Bronchial epithelial cell (primary cell): Measurements from ENCODE around the gene ACTR3C. TPM values are rescaled to one million over a fixed set of nuclear protein-coding genes. Genes with fewer than 3 reads are reported as not detected.
A peak's percentile ranks its signal among the peaks of the same experiment; 100 is the strongest.

Source experiments
- DNase-seq: peaks from one replicate; pipeline ENCODE4 v3.0.0-alpha.2; 2010; ENCODE audit warnings: low read depth
- FAIRE-seq: peaks from 2 replicates; lab custom pipeline; 2011; peaks lifted over from hg19 to GRCh38; lab: Jason Lieb, UNC
- H3K27me3 ChIP-seq: 2 replicates; pipeline ENCODE4 v1.5.1; 2011; ENCODE audit warnings: low read length; ENCODE audit not compliant: control insufficient read depth, insufficient read depth
- H3K36me3 ChIP-seq: 2 replicates; pipeline ENCODE4 v1.5.1; 2011; ENCODE audit warnings: low read length; ENCODE audit not compliant: control insufficient read depth, insufficient read depth
- H3K4me3 ChIP-seq: 2 replicates; pipeline ENCODE4 v1.5.1; 2011; ENCODE audit warnings: mild to moderate bottlenecking, low read depth, low read length, control low read depth
- CTCF ChIP-seq: IDR thresholded peaks from 2 replicates; pipeline ENCODE4 v1.5.1; 2011; ENCODE audit warnings: mild to moderate bottlenecking, moderate library complexity, low read length, control low read depth, inconsistent platforms; ENCODE audit not compliant: insufficient read depth, severe bottlenecking
- total RNA-seq: library from RNA; depleted of rRNA; stranded (reverse); fragments of >200 nt; gene quantifications from 2 replicates; pipeline ENCODE4 v1.2.1, GENCODE V29; 2014

ACTR3C gene
- total RNA-seq, 1 donor from 2014 or later, result 4.2 TPM

- Histone ChIP-seq H3K4me3 (no peak overlapping the region), H3K27me3 (no peaks in the 10 kb centered on the region), H3K36me3 (peaks cover 5% of the 10 kb centered on the region)
- FAIRE-seq, result no peak
- DNase-seq, result no peak
- no peak for TF ChIP-seq CTCF
These were observed 46.6 kb upstream of the ACTR3C start for GRCh38 chr7:150369748-150370501.

GRCh38 chr7:150368884-150369747, 45.8 kb upstream of the ACTR3C start:
- no peak for TF ChIP-seq CTCF
- Histone ChIP-seq H3K27me3 (no peaks in the 10 kb centered on the region), H3K4me3 (peak overlapping the region; percentile 72), H3K36me3 (peaks cover 5% of the 10 kb centered on the region)
- DNase-seq (no peak), FAIRE-seq (no peak)

DNA sequence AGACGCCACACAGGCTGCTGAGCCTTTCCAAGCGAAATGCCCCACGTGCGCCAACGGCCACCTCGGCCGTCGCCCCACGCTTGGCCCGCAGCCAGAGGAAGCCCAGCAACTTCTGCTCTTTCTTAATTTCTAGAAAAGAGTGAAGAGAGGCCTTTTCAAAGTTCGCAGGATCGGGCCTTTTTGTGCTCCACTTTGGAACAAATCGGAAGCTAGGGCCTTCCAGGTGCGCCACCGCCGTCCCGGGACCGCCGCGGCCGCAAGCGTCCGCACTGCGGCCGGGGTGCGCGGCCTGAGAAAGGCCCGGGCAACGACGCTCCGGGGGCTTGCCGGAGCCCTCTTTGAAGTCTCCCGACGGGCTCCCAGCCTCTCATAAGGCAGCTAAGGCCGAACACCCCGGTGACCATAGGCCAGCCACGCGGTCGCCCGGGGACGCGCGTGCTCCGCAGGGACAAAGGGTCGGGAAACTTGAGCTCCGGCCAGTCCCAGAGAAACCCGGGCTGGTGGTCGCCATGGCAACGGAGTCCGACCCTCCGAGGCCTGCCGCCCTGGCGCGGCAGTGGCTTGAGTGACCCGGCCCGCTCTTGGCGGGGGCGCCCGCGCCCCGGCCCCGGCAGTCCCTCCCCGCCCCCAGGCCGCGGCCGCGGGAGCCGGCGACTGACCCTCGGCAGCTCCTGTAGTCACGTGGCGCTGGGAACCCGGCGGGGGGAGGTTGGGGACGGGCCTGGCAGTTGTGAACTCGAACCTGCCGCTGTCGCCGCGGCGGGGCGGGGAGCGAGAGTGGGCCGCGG, 44.9 kb upstream of the ACTR3C start, which contains the start of gene REPIN1:
REPIN1 (plus strand) TSS at position 727 of the 788 bp plus-strand sequence. CDS start 890 bp downstream, outside the sequence.
- Histone ChIP-seq H3K27me3 (no peaks in the 10 kb centered on the region), H3K4me3 (peak within 1 kb of the TSS; percentile 72), H3K36me3 (peaks cover 5% of the 10 kb centered on the region)
- FAIRE-seq (no peak), DNase-seq (no peak)
- no peak for TF ChIP-seq CTCF

GRCh38 chr7:150367677-150368095, 44.3 kb upstream of the ACTR3C start:
- Histone ChIP-seq H3K27me3 (no peaks in the 10 kb centered on the region), H3K36me3 (peaks cover 2% of the 10 kb centered on the region), H3K4me3 (peak overlapping the region; percentile 72)
- no peak for TF ChIP-seq CTCF
- DNase-seq, result peak; percentile 62
- FAIRE-seq, result no peak

DNA sequence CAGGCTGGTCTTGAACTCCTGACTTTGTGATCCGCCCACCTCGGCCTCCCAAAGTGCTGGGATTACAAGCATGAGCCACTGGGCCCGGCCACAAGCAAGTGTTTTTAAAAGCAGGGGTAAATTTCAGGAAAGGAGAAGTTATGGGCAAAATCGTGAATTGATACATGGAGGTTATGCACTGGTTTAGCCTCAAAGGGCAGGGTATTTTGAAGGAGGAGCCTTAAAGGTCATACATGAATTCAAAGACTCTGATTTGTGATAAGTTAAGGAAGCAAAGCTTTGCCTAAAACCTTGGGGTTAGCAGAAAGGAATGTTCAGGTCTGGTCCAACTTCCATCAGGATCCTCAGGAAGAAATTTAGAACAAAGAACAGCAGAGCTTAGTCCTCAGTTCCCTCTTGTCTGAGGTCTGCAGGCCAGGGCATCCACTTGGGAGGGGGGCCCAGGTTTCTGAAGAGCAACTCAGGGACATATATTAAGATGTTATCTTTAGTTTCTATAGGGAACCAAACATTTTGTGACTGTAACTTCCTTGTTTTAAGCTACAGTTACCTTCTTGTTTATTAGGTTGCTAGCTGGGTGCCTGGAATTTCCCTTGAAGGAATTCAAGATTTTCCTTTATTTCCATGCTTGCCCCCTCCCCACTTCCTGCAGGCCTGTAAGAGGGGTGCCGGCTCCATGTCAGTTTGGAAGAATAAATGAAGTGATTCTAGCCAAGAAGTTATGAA, 42.5 kb upstream of the ACTR3C start:
- H3K27me3 ChIP-seq, result no peaks in the 10 kb centered on the region
- H3K36me3 ChIP-seq, result no peaks in the 10 kb centered on the region
- no peak for TF ChIP-seq CTCF
- no peak for DNase-seq
- H3K4me3 ChIP-seq, result no peak overlapping the region
- FAIRE-seq, result no peak
